K562 (cell line): ENCODE measurements around the gene IGF2R. TPM values are rescaled to one million over a fixed set of nuclear protein-coding genes. Genes with fewer than 3 reads are reported as not detected.
A peak's percentile ranks its signal among the peaks of the same experiment; 100 is the strongest.

ENCODE experiments used
- ATAC-seq: fragments of 200-7000 bp; cut with Tn5 transposase; 3 replicates; pipeline ENCODE4 v1.9.1; 2020; ENCODE audit warnings: moderate library complexity
- BruUV-seq: library from RNA; stranded (reverse); fragments of 400-500 nt; replicated peaks from 2 replicates; lab custom pipeline; 2021; lab: Mats Ljungman, UMichigan
- CTCF ChIA-PET: fragments of 300-600 bp; formaldehyde crosslinking; extraction: SDS; loops from one replicate; lab custom pipeline; 2021; ENCODE audit warnings: low intra/inter-chr PET ratio; lab: Yijun Ruan, JAX
- POLR2A ChIA-PET: fragments of 300-600, 350-650 bp; sonication (Branson Sonifier 250); formaldehyde crosslinking; extraction: SDS; loops from one replicate; lab custom pipeline; 2021; ENCODE audit warnings: antibody characterized with exemption, inconsistent platforms; lab: Yijun Ruan, JAX
- DNase-seq, 4 experiments: peaks; one replicate each; pipeline versions ENCODE4 v3.0.0 to v3.0.0-alpha.2; 2011 to 2018; ENCODE audit warnings: low spot score in 3 of 4, mixed read lengths in 3 of 4; ENCODE audit errors: extremely low read depth in 1 of 4
- FAIRE-seq: peaks from 2 replicates; lab custom pipeline; 2011; peaks lifted over from hg19 to GRCh38; lab: Jason Lieb, UNC
- H2AFZ ChIP-seq: 2 replicates; pipeline ENCODE4 v1.6.0; 2011; ENCODE audit warnings: low read depth, low read length, control low read depth, inconsistent platforms
- H3K27ac ChIP-seq: fragments of 200-600 bp; 3 replicates; pipeline ENCODE4 v1.8.0; 2011; ENCODE audit warnings: low read depth, mild to moderate bottlenecking, control low read depth, inconsistent platforms, low read length, moderate library complexity, mixed read lengths; ENCODE audit errors: extremely low read depth
- H3K27me3 ChIP-seq, 2 experiments: fragments of 300-600 bp in 1 of 2; 2 replicates in 1 of 2; 3 replicates in 1 of 2; pipeline versions ENCODE4 v1.6.0 to v1.8.0; 2011; ENCODE audit warnings: inconsistent platforms in 2 of 2, low read length in 2 of 2, mild to moderate bottlenecking in 1 of 2, mixed read lengths in 1 of 2, moderate library complexity in 1 of 2; ENCODE audit not compliant: control insufficient read depth in 2 of 2, insufficient read depth in 2 of 2
- H3K36me3 ChIP-seq: fragments of 300-600 bp; 3 replicates; pipeline ENCODE4 v1.8.0; 2011; ENCODE audit warnings: mild to moderate bottlenecking, low read length, inconsistent platforms; ENCODE audit not compliant: control insufficient read depth, insufficient read depth
- H3K4me1 ChIP-seq, 2 experiments: fragments of 200-600 bp in 1 of 2; replicated peaks in 1 of 2; 2 replicates in 1 of 2; 3 replicates in 1 of 2; pipeline versions ENCODE4 v1.5.1 to v1.8.0; 2011; ENCODE audit warnings: inconsistent platforms in 2 of 2, low read length in 2 of 2, mild to moderate bottlenecking in 1 of 2, mixed read lengths in 1 of 2, moderate library complexity in 1 of 2; ENCODE audit not compliant: control insufficient read depth in 2 of 2, insufficient read depth in 2 of 2
- H3K4me2 ChIP-seq: 2 replicates; pipeline ENCODE4 v1.6.1; 2011; ENCODE audit warnings: low read length, control low read depth, inconsistent platforms, mixed read lengths; ENCODE audit not compliant: insufficient read depth
- H3K4me3 ChIP-seq: fragments of 200-600 bp; sonication (generic), shearing (Covaris generic); 2 replicates; pipeline ENCODE4 v1.5.1; 2016; ENCODE audit warnings: control low read depth, inconsistent platforms
- H3K79me2 ChIP-seq: fragments of 200-600 bp; 3 replicates; pipeline ENCODE4 v1.8.0; 2011; ENCODE audit warnings: low read length, inconsistent platforms; ENCODE audit not compliant: control insufficient read depth, insufficient read depth
- H3K9ac ChIP-seq, 2 experiments: 2 replicates each; pipeline versions ENCODE4 v1.6.0 to v1.6.1; 2011; ENCODE audit warnings: low read depth in 2 of 2, low read length in 2 of 2, control low read depth in 1 of 2, inconsistent platforms in 1 of 2, mild to moderate bottlenecking in 1 of 2, mixed read lengths in 1 of 2; ENCODE audit not compliant: insufficient read depth in 1 of 2
- H3K9me1 ChIP-seq: one replicate; pipeline ENCODE4 v1.6.0; 2011; ENCODE audit warnings: inconsistent platforms, mild to moderate bottlenecking, low read length, moderate library complexity; ENCODE audit not compliant: control insufficient read depth, insufficient read depth
- H3K9me3 ChIP-seq: replicated peaks from 2 replicates; pipeline ENCODE4 v1.5.1; 2011; ENCODE audit warnings: low read depth, low read length, inconsistent platforms; ENCODE audit not compliant: control insufficient read depth, insufficient read depth
- H4K20me1 ChIP-seq: replicated peaks from 2 replicates; pipeline ENCODE4 v1.6.1; 2011; ENCODE audit warnings: low read length, inconsistent platforms, mixed read lengths; ENCODE audit not compliant: control insufficient read depth, insufficient read depth
- MAZ ChIP-seq, 2 experiments: fragments of 450-650 bp in 1 of 2; sonication (generic) in 1 of 2; formaldehyde crosslinking; IDR thresholded peaks in 1 of 2; conservative IDR thresholded peaks in 1 of 2; 2 replicates each; pipeline versions ENCODE4 v1.4.0 to v1.5.0; 2020; ENCODE audit warnings: mild to moderate bottlenecking in 1 of 2, missing genetic modification reagents in 1 of 2
- MYNN ChIP-seq, 2 experiments: sonication (generic); formaldehyde crosslinking in 1 of 2; IDR thresholded peaks; 2 replicates each; pipeline versions ENCODE4 v1.5.0 to v1.6.1; 2016 to 2020; ENCODE audit warnings: antibody characterized with exemption in 1 of 2, missing genetic modification reagents in 1 of 2
- TEAD4 ChIP-seq, 2 experiments: sonication (generic) in 1 of 2; formaldehyde crosslinking in 1 of 2; IDR thresholded peaks; 2 replicates each; pipeline versions ENCODE4 v1.6.1 to v1.8.0; 2012 to 2022; ENCODE audit warnings: borderline replicate concordance in 1 of 2, inconsistent platforms in 1 of 2, low read length in 1 of 2, mild to moderate bottlenecking in 1 of 2, missing genetic modification reagents in 1 of 2
- WGBS: fragments of 100-300 bp; shearing (Covaris generic); methylation state at CpG from one replicate; pipeline ENCODE4 v1.1.6; 2016; ENCODE audit warnings: low coverage, mixed read lengths; ENCODE audit not compliant: insufficient coverage; ENCODE audit errors: missing lambda C conversion rate; 5-methylcytosine and 5-hydroxymethylcytosine counted together
- in situ Hi-C: fragments of 300-500 bp; cut with MboI; formaldehyde crosslinking; loops from 4 replicates; pipeline ENCODE4 v1.15.0; 2018; ENCODE audit warnings: inconsistent platforms, mixed read lengths
- intact Hi-C: fragments of 100-400 bp; cut with micrococcal nuclease; formaldehyde crosslinking; loops from 2 replicates; pipeline ENCODE4 v1.14.2; 2022
- polyA plus RNA-seq, 8 experiments: library from polyadenylated mRNA; depleted of rRNA in 4 of 8; stranded (reverse) in 5 of 8; unstranded in 3 of 8; fragments of >200 nt; fragmentation: Nextera tagmentation in 2 of 8; fragmentation: Illumina TruSeq in 1 of 8; extraction: Ambion mirVana in 2 of 8; extraction: Trizol in 1 of 8; gene quantifications; 2 replicates each; pipeline versions ENCODE4 v1.2.1 to v1.2.3, GENCODE V29; 2011 to 2014; ENCODE audit warnings: inconsistent platforms in 1 of 8, missing spikeins in 1 of 8
- total RNA-seq, 7 experiments: library from RNA; depleted of rRNA in 6 of 7; stranded (reverse); fragments of >200 nt in 6 of 7; fragmentation: Illumina TruSeq in 2 of 7; extraction: Trizol in 2 of 7; gene quantifications; 2 replicates each; pipeline versions ENCODE4 v1.2.1 to v1.2.3, GENCODE V29; 2011 to 2021; ENCODE audit warnings: low replicate concordance in 1 of 7

The IGF2R gene
- total and polyA plus RNA-seq, 9 of the 15 experiments (the other 6 are each of a cell fraction or from before 2014, with no cell fraction given), result 3.5 to 92.3 (median 34.5) TPM

- TF ChIP-seq MYNN (IDR thresholded peaks at IDR 0.05) (no peak), MYNN (CRISPR knock-in tag; IDR thresholded peaks at IDR 0.05) (no peak)
- TF ChIP-seq, all 486 proteins: peak for 0
Measured at GRCh38 chr6:160104821-160105517, 136.1 kb downstream of the IGF2R start (continued).

GRCh38 chr6:160106010-160106409, 137.1 kb downstream of the IGF2R start:
- Histone ChIP-seq H3K36me3 (peaks cover 58% of the 10 kb centered on the region), H3K9me3 (no peaks in the 10 kb centered on the region), H3K79me2 (peaks cover 10% of the 10 kb centered on the region; the same call in 2 of the 3 replicates), H3K9ac (no peak overlapping the region), H3K4me2 (no peak overlapping the region), H4K20me1 (peaks cover 23% of the 10 kb centered on the region), H3K27me3 (no peaks in the 10 kb centered on the region; a peak in 1 of 5 replicates), H3K27ac (no peak overlapping the region), H3K4me1 (peaks cover 18 to 24% of the 10 kb centered on the region in 2 experiments), H3K9me1 (peaks cover 9% of the 10 kb centered on the region), H3K4me3 (no peak overlapping the region), H2AFZ (no peak overlapping the region)
- ChIA-PET CTCF (no interaction called here), POLR2A (no interaction called here)
- DNase-seq (no peak), ATAC-seq (no peak), FAIRE-seq (no peak)
- WGBS, result 97% methylated on average over 14 of the region's 14 CpGs
- TSS peak; percentile 42 for BruUV-seq
- in situ Hi-C loops, result no loop called here
- TF ChIP-seq TEAD4 (IDR thresholded peaks at IDR 0.05; ENCODE audit: low read length) (no peak), TEAD4 (CRISPR knock-in tag; IDR thresholded peaks at IDR 0.05; ENCODE audit: borderline replicate concordance) (no peak), MAZ (CRISPR knock-in tag; conservative IDR thresholded peaks at IDR 0.05 in 1 of 2, IDR thresholded peaks at IDR 0.05 in 1 of 2) (no peak)
- intact Hi-C loops, result no loop called here
